ENCODE measurements around the gene EIF4G1.

GRCh38 chr3:184321666-184322065 is 7.3 kb downstream of the EIF4G1 start:
- TF ChIP-seq POLR2A (IDR thresholded peaks at IDR 0.05) (no peak), CTCF (IDR thresholded peaks at IDR 0.05) (no peak), EP300 (IDR thresholded peaks at IDR 0.05; ENCODE audit: low read depth) (no peak), POLR2AphosphoS5 (IDR thresholded peaks at IDR 0.05) (no peak)
